PC-3 (cell line): ENCODE data around the gene CEP41.

Experiments used
- EZH2 ChIP-seq: fragments of 300-600 bp; sonication (generic); IDR thresholded peaks from one replicate; pipeline ENCODE4 v1.6.1; 2017; ENCODE audit warnings: antibody characterized with exemption, mild to moderate bottlenecking, low read length; ENCODE audit not compliant: unreplicated experiment
- TF ChIP-seq, protein P1 (sequence below): fragments of 300-600 bp; sonication (generic); conservative IDR thresholded peaks from 2 replicates; pipeline ENCODE4 v1.5.1; 2017; ENCODE audit warnings: antibody characterized with exemption, low read depth, mild to moderate bottlenecking, low read length

DNA sequence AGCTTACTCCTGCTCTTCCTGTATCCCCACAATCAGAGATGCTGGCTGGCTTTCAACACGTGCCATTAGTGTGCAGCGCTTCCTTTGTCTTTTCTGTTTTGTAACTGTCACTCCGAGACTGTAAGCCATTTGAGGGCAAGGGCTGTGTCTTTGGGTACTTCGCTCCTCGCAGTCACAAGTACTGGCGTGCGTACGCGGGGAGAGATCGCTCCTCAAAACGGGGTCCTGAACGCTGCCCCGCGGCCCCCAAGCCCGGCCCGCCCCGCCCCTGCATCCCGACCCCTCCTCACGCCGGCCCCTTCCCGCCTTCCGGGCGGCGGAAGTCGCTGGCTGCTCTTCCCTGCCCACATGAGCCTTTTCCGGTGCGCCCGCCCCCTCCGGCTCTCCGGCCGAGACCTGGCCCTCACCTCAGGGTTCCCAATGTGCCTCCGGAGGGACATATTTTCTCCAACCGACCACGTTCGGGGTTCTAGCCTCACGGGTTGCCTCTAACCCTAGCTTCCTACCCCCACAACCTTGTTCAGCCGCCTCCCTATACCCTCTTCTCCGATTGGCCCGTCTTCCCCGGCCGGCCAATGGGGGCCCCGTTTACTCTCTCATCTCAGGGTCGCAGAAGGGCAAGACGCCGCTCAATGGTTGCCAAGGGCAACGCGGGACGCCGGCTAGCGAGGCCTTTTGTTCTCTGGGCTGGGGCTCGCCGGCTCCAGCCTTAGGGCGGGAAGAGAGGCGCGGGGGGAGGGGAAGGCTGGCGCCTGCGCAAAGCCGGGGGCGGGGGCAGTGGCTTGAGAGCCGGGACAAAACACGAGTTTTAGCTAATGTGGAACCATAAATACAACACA lies at the start of gene CEP41:
- TF ChIP-seq, protein P1, sequence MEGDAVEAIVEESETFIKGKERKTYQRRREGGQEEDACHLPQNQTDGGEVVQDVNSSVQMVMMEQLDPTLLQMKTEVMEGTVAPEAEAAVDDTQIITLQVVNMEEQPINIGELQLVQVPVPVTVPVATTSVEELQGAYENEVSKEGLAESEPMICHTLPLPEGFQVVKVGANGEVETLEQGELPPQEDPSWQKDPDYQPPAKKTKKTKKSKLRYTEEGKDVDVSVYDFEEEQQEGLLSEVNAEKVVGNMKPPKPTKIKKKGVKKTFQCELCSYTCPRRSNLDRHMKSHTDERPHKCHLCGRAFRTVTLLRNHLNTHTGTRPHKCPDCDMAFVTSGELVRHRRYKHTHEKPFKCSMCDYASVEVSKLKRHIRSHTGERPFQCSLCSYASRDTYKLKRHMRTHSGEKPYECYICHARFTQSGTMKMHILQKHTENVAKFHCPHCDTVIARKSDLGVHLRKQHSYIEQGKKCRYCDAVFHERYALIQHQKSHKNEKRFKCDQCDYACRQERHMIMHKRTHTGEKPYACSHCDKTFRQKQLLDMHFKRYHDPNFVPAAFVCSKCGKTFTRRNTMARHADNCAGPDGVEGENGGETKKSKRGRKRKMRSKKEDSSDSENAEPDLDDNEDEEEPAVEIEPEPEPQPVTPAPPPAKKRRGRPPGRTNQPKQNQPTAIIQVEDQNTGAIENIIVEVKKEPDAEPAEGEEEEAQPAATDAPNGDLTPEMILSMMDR, result no peak
- TF ChIP-seq EZH2, result no peak
